ENCODE results near the gene SPAG17.

The SPAG17 gene

DNA sequence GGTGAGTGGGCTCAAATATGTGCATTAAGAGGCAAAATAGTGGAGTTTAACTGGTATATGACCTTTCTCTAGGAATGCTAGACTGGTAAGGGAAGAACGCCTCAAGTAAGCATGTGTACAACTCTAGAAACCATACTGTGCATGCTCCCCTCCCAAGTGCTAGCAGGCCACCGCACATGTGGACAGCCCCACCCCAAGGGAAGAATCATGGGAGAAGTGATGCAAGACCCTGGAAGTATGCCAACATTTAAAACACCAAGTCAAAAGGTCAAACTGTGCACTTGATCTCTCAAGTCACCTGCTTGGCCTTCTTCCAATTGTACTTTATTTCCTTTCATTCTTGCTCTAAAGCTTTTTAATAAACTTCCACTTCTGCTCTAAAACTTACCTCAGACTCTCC is 135.0 kb downstream of the SPAG17 start:
- DNase-seq, result no peak

DNA sequence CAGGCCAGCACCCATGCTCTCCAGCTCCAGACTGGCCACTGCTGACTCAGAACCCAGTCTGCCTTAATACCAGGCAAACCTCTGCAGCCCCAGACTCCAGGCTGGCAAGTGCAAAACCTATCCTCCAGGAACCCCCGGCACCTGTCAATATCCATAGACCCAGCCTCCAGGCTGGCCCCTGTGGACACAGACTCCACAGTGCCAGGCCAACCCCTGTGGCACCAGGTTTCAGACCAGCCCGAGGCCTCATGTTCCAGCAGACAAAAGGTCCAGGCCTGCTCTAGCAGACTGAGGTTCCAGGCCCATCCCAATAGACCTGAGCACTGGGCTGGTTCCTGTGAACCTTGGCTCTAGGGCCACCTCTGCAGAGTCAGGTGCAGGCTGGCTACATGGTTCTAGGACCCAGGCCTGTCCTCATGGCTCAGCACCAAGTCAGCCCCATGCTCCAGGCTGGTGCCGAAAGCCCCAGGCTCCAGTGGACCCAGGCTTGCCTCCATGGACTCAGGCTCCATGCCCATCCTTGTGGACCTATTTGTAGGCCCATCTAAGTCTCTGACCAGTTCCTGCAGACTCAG is 137.3 kb downstream of the SPAG17 start:
- no peak for DNase-seq

DNA sequence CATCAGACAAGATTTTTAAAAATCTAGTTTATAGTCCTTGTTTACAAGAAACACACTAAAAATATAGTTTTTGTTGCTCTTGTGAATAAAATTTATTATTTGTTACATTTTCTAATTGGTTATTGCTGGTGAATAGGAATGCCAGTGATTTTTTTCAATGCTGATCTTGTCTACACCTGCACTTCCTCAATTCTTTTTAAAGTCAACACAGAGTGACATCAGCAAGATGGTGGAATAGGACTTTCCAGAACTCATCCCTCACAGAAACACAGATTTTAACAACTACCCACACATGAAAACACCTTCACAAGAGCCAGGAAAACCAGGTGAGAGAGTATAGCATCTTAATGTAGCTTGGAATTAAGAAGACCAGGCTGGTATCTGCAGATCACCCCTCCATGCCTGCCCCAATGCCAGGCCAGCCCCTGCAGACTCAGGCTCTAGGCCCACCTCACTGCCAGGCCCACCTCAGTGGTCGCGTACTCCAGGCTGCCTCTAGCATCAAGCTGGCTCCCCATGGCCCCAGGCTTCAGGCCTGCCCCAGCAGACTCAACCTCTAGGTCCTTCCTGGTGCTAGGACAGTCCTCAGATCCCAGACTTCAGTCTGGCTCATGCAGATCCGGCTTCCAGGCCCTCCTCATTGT is 137.9 kb downstream of the SPAG17 start:
- no peak for DNase-seq

DNA sequence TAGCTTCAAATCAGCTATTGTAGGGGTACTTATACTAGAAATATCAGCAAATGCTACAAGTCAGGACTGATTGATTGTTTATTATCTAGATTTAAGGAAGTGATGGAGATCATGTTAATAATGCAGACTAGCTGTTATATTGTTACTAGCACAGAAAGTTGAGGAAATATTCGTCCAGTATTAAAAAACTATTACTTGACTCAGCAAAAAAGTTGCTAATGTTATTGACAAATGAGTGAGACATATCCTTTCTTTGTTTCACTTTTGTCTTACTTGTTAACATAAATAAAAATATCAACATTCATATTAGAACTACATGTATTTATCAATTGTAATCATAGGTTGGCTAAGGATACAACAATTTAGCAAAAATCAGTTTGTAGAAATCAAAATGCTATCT is 141.4 kb downstream of the SPAG17 start:
- DNase-seq, result no peak

DNA sequence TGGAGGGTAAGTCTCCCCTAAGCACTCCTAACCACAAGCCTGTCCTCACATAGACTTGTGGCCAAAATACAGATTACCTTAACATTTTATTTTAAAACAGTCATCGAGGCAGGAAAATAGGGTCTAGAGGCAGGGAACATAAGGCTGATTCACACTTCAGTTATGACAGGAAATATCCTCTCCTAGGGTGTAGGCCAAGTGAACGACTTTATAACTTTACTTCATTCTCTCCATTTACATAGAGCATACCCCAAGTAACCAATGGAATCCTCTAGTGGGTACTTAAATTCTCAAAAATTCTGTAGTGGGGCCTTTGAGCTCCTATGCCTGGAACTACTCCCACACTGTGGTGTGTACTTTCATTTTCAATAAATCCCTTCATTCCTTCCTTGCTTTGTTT is 142.5 kb downstream of the SPAG17 start:
- DNase-seq, result no peak

DNA sequence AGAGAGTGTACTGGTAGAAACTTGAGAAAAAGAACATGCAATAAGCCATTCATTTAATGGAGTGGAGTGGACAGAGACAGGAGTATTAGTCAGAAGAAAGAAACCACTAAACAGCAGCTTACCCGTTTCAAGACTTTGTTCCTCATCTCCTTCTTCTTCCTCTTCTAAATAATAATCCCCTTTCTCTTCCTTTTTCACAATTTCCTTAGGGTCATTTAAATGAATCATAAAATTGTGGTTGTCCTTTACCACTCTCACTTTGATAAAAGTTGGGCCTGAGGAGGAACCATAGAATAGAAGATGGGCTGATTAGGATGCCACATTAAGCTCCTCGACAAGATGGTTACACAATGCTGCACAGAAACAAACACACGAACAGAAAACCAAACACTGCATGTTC is 145.9 kb downstream of the SPAG17 start:
- no peak for DNase-seq

DNA sequence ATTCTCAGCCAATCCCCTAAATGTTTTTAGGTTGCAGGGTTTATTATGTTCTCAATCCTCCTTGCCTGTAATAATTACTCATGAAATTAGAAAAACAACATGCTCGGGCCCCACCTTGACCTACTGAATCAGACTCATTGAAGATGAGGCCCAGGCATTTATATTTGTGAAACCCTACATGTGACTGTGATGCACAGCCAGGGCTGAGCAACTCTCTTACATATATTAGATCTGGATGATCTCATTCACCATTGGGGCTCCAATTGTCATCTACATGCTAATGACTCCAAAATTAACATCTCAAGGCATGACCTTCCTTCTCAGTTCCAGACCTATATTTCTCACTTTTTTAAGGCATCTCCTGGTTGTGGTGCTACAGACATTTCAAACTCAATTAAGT is 152.1 kb downstream of the SPAG17 start:
- DNase-seq, result no peak

DNA sequence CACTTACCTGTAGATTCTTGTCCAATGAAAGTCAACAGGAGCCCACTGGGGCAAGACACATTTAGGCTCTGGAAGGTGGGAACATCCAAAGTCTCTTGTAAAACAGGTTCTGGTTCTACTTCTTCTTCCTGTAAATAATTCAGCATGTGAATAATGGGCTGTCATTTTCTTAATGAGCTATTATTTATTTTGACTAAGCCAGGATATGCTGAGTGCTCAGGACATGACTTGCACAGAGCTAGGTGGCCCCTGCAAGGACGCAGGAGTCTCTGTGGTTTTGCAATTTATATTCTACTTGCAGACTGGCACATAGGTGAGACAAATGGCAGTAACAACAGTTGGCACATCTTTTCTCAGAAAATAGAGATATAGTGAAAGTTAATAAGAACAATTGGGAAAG is 156.8 kb downstream of the SPAG17 start:
- DNase-seq, result no peak

DNA sequence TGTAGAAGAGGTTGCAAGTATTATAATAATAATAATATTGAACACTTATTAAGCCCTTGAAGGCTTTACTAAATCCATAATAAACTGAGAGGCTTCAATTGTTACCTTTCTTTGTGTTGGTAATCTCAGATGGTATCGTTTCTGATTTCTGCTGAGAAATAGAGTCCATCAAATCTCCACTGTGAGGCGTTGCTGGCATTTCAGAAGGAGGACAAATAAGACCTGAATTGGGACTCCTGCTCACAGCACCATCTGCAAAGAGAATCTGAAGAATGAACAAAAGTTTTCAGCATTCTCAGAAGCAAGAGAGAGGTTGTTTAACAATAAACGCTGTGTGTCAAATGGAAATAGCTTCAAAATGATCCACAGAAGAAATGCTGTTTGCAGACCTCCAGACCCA is 161.8 kb downstream of the SPAG17 start:
- no peak for DNase-seq

DNA sequence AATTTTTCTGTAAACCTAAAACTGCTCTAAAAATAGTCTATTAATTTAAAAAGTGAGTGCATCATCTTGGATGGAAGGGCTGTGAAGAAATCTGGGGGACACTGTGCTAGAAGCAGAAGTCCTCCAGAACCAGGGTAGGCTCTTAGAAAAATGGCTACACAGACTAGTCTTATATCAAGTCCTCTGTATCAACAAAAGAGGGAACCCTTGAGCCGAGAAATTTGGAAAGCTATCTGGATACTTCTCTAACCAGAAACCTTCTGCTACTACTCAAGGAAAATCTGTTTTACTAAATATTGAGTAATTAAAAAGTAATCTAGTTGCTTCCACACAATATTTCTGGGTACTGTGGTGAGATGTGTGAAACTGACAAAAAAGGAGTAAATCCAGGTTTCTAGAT is 163.4 kb downstream of the SPAG17 start:
- DNase-seq, result no peak

DNA sequence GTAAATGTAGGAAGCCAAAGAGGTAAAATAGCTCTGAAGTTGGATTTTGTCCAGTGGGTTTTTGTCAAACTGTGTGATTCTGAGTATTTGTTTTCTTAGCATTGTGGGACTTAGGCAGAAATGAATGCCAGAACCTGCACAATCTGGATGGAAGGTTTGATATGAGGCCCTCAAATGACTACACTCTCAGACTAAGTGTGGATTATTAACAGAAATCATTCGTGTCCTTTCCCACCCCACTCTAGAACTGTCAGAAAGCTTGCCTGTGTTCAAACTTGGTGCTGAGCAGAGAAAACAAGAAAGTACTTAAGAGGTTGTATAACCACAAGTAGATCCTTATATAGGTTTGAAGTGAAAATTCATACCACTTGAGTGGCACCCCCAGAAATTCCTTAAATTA is 167.0 kb downstream of the SPAG17 start:
- DNase-seq, result no peak

DNA sequence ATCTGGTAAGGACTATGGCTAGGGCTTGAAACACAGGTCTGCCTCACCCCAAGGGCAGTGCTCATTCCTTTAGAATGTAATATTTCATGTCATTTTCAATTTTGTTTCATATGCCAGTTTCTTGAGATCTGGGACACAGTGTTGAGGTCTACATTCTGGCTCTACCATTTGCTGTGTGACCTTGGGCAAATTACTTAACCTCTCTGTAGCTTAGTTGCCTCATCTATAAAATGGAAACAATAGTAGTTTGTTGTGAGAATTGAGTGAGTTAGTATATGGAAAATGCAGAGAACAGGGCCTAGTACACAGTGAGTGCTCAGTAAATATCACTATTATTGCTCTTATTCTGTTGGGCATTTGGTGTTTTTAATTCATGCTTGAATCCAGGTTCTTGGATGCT is 171.1 kb downstream of the SPAG17 start:
- DNase-seq, result no peak

DNA sequence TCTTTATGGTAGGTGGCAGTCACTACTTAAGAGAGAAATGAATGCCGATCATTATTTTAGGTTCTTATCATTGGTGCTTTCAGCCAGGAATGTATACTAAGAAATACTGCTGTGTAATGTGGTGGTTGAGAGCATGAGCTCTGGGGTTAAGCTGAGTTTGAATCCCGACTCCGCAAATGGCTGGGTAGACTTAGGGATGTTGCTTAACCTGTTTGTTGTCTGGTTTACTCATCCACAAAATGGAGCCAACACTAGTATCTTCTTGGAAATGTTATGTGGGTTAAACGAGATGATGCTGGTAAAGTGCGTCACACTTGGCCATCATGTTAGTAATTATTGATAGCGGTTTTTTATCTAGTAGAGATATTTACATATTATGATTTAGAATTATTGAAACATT is 171.7 kb downstream of the SPAG17 start:
- no peak for DNase-seq

DNA sequence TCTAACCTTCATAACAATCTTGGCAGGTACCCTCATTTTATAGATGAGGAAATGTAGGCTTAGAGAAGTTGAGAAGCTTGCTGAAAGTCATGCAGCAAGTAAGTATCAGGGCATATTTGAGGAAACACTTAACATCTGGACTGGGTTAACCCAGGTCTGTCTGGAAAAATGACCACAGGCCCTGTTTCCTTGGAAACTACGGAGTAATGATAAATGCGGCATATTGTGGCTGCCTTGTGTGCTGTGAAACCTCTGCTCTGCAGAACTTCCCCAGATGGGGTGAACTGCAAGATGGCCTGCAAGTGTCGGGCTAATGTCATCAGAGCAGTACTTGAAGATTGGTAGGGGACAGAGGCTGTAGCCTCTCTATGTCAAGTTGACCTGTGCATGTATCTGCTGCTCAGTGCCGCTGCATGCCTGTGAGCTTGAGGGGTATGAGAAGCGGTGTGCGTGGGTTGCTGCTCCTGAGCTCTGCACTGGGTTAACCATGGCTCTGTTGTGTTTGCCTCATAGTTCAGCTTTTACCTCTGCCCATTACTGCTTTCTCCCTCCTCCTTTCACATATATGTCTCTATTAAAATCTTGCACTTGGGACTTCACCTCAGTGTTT is 172.4 kb downstream of the SPAG17 start:
- no peak for DNase-seq

DNA sequence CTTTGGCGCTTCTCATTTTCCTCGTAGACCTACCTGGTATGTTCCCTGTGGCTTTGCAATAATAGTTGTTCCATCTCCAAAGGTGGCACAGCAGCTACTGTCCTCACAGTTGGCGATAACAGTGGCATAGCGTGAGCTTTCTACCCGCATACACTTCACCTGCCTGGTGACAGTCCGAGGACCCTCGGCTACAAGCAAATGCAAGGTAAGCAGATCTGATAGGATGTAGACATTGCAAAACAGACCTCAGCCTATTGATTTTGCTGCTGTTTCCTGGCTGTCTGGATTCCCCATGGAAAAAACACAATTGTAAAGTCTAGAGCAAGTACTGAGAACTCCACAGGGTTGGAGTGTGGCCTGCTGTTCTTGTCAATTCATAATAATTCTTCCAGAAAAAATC is 177.0 kb downstream of the SPAG17 start:
- DNase-seq, result no peak

DNA sequence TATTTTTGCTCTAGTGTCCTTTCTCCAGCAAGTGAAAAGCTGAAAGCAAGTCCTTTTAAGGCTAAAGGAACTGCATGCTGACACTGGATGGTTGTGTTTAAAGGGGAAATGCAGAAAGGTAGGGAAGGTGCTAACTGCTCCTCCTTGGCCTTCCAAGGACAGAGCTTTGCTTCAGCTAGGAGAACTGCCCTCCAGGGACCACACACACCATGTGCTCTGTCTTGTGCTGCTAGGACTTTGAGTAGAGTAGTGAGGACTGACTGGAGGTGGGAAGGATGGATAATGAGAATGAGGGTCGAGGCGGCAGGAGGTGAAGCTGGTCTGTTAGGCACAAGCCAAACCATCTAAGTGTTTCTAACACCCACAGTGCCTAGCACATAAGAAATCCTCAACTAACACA is 177.6 kb downstream of the SPAG17 start:
- DNase-seq, result no peak

DNA sequence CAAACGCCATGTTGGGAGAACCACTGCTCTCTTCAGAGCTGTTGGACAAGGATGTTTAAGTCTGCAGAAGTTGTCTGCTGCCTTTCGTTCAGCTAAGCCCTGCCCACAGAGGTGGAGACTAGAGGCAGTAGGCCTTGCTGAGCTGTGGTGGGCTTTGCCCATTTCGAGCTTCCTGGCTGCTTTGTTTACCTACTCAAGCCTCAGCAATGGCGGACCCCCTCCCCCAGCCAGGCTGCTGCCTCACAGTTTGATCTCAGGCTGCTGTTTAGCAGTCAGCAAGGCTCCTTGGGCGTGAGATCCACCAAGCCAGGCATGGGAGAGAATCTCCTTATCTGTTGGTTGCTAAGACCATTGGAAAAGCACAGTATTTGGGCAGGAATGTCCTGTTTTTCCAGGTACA is 180.7 kb downstream of the SPAG17 start:
- no peak for DNase-seq

DNA sequence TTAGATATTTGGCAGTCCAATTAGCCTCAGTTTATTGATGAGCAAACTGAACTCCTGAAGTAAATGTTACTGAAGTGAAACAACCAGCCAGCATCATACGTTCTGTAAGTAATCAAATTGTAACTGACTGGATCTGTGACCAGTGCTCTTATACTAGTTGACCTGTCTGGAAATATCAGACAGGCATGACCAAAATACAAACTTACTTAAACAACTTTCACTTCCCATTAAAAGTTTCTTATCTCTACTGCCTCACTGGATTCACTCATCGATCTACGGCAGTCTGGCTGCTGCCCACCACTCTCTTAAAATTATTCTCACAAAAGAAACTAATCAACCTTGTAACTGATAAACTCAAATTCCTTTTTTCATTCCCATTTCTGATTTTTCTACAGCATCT is 199.1 kb downstream of the SPAG17 start:
- no peak for DNase-seq

DNA sequence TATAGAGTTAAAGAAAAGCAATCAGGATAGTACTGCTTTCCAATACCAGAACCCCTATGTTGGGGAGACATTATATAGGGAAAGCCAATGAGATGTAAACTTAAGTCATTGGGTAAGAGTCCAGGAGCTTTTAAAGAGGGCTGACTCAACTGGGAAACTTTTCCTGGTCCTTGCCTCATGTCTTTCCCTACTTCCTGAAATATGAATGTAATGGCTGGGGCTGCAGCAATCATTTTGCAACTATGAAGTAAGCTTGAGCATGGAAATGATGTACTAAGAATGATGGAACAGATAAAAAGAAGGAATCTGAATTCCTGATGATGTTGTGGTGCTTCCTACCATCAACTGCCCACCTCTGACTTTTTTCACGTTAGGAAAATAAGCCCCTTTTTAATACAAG is 199.8 kb downstream of the SPAG17 start:
- DNase-seq, result no peak

DNA sequence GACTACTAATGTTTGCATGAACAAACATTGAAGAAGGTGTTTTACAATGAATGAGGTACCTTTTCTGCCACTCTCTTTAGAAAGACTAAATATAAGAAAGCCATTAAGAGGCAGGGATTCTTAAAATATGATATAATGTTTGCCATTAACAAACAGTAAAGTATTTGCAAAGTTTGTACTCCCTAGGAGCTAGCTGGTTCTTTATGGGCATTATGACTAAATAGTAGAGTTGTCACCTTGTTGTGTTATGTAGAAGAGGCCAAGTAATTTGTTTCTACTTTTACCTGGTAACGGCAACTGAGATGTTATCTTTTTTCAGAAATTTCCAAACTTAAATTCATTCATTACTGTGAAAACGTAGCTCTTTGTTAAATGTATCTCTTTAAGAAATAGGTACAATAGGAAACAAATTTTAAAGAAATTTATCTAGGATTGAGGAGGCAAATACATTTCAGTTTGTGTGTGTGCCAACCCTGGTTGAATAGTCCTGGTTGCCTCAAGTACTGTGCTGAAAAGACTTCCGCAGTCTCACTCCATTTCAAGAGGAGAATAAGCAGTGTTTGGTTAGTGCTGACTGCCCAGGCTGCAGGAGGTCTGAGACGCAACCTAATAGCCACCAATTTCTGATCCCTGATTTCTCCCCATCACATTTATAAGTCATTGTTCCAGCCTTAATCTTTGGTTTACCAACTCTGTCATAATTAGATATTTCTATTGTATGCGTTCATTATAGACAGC is 203.4 kb downstream of the SPAG17 start:
- no peak for DNase-seq

DNA sequence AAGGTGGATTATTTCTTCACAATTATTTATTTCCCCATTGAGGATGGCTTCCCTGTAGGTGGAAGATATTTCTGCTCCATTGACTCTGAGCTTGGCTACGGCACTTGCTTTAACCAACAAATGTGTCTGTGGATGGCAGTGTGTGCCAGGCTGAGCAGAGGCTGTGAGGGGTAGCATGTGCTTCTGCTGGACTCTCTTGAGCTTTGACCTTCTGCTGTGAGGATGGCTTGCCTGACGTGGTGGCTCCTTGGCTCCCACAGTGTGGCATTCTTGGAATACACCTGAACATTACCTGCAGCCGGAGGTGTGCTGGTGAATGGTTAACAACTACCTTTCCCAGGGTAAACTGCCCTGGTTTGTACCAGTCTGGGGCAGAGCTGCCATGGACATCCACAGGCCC is 208.6 kb downstream of the SPAG17 start:
- DNase-seq, result no peak

DNA sequence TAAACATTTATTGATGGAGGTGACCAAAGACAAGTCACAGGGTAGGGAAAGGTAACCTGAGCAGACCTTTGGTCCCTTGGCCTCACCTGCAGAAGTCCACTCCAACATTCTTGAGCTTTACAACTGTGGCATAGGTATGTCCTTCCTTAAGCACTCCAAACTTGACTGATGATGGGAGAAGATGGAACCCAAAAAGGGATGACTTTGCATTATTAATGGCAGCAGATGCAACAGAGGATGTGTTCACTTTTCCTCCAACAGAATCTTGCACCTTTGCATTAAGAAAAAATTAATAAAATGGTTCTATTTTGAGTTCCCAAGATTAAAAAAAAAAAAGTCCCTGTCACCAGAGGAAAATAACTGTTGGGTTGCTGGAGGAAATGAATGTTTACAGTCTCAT is 213.3 kb downstream of the SPAG17 start:
- DNase-seq, result no peak

DNA sequence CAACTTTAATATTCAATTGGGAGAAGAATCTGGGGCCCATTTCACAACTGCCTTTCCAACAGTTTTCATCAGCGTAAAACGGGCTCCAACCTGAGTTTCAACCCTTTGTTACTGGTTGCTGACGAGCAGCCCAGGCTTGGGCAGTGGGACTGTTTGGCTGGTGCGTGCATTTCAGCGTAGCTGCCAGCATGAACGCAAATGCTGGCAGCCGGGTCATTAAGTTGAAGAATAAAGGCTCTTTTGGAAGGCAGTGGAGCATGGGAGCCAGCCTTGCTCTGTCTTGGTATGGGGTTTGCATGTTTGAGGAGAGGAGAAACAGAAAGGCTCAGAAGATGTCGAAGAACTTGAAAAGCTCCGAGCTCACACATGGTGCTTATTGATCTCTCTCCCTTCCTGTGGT is 214.8 kb downstream of the SPAG17 start:
- no peak for DNase-seq

DNA sequence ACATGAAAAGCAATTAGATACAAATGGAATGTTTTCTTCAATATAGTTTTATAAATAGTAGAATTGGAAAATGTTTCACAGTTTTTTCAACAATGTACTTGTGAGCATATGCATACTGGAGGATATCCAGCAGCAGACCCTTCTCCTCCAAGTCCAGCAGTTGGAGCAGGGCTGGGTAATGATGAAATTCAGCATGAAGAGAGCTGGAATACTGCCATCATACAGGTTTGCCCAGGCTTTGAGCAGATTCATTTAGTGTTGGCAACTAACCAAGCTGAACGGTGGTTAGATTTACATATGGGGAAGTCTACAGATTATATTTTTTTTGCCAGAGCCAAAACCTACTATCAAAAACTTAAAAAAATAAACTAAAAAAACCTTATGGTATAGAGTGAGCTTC is 217.1 kb downstream of the SPAG17 start:
- no peak for DNase-seq
